H4 (cell line): Measurements from ENCODE around the gene LUC7L. TPM values are rescaled to one million over a fixed set of nuclear protein-coding genes. Genes with fewer than 3 reads are reported as not detected.
"Not testable (repeated sequence)": the region's sequence is repeated elsewhere in the genome, so short reads cannot be mapped to it uniquely, and the experiment has no call there.

Experiments used
- DNase-seq: peaks from one replicate; pipeline ENCODE4 v3.0.0-alpha.2; 2015; ENCODE audit warnings: low spot score
- total RNA-seq: library from RNA; depleted of rRNA; stranded (reverse); fragments of >200 nt; shearing (Covaris generic); gene quantifications from 2 replicates; pipeline ENCODE4 v1.2.3, GENCODE V29; 2014

The LUC7L gene
- total RNA-seq, 1 experiment from 2014 or later, result 39.6 TPM

GRCh38 chr16:229731-230281 lies 557 bp upstream of the LUC7L start:
- DNase-seq, result no peak

GRCh38 chr16:228151-228851 lies 948 bp downstream of the LUC7L start:
- DNase-seq, result no peak

GRCh38 chr16:220021-220420 lies 9.2 kb downstream of the LUC7L start:
- no peak for DNase-seq

- no peak for DNase-seq
These were observed 16.2 kb downstream of the LUC7L start for GRCh38 chr16:212999-213398.

- DNase-seq, result not testable (repeated sequence)
These were observed 17.5 kb downstream of the LUC7L start for GRCh38 chr16:211631-212180.

- DNase-seq, result not testable (repeated sequence)
These were observed 19.9 kb downstream of the LUC7L start for GRCh38 chr16:209359-209758.

GRCh38 chr16:204046-204445 lies 25.2 kb downstream of the LUC7L start:
- not testable (repeated sequence) for DNase-seq

- no peak for DNase-seq
These were observed 26.0 kb downstream of the LUC7L start for GRCh38 chr16:203246-203645.

- no peak for DNase-seq
These were observed 28.9 kb downstream of the LUC7L start for GRCh38 chr16:200388-200787.

GRCh38 chr16:194516-194915 lies 34.7 kb downstream of the LUC7L start:
- no peak for DNase-seq

- DNase-seq, result no peak
These were observed 35.8 kb downstream of the LUC7L start for GRCh38 chr16:193441-193840.

- DNase-seq, result no peak
These were observed 36.6 kb downstream of the LUC7L start for GRCh38 chr16:192686-193085.

- no peak for DNase-seq
These were observed 37.4 kb downstream of the LUC7L start for GRCh38 chr16:191831-192230.

GRCh38 chr16:189604-190186 lies 39.6 kb downstream of the LUC7L start:
- DNase-seq, result no peak

GRCh38 chr16:188674-189073 lies 40.6 kb downstream of the LUC7L start:
- DNase-seq, result no peak

- DNase-seq, result no peak
These were observed 41.9 kb downstream of the LUC7L start for GRCh38 chr16:187330-187729.

GRCh38 chr16:185691-186090 lies 43.6 kb downstream of the LUC7L start:
- DNase-seq, result no peak

GRCh38 chr16:185213-185612 lies 44.0 kb downstream of the LUC7L start:
- DNase-seq, result no peak

GRCh38 chr16:183005-183404 lies 46.2 kb downstream of the LUC7L start:
- DNase-seq, result no peak

GRCh38 chr16:181565-182021 lies 47.7 kb downstream of the LUC7L start:
- no peak for DNase-seq

GRCh38 chr16:180681-181564 lies 48.3 kb downstream of the LUC7L start:
- no peak for DNase-seq

- no peak for DNase-seq
These were observed 49.1 kb downstream of the LUC7L start, which contains the start of gene HBQ1 for GRCh38 chr16:180101-180675. TSS of gene HBQ1 (plus strand) at chr16:180459. CDS start at chr16:180487, 28 bp downstream.
